Smooth muscle cell (in vitro differentiated cells): ENCODE data around the gene BSDC1. TPM values are rescaled to one million over a fixed set of nuclear protein-coding genes. Genes with fewer than 3 reads are reported as not detected.

ENCODE experiments used
- DNase-seq: peaks from one replicate; lab custom pipeline; 2025; ENCODE audit not compliant: unreplicated experiment; lab: John Stamatoyannopoulos, UW
- H2AFZ ChIP-seq: fragments of 200-600 bp; sonication (generic); 2 replicates; pipeline ENCODE4 v1.6.0; 2016; ENCODE audit warnings: antibody characterized with exemption, low read depth, mild to moderate bottlenecking
- H3F3A ChIP-seq: fragments of 200-600 bp; sonication (generic); 2 replicates; pipeline ENCODE4 v1.6.0; 2017; ENCODE audit warnings: antibody characterized with exemption, low read depth
- H3K27ac ChIP-seq: fragments of 200-600 bp; sonication (generic); 2 replicates; pipeline ENCODE4 v1.5.1; 2016; ENCODE audit warnings: low read depth, mild to moderate bottlenecking
- H3K27me3 ChIP-seq: fragments of 200-600 bp; sonication (generic); 2 replicates; pipeline ENCODE4 v1.6.1; 2016; ENCODE audit warnings: low read depth, mild to moderate bottlenecking
- H3K36me3 ChIP-seq: fragments of 200-600 bp; sonication (generic); 2 replicates; pipeline ENCODE4 v1.5.1; 2016; ENCODE audit warnings: low read depth
- H3K4me1 ChIP-seq: fragments of 200-600 bp; sonication (generic); 2 replicates; pipeline ENCODE4 v1.5.1; 2016; ENCODE audit warnings: low read depth
- H3K4me2 ChIP-seq: fragments of 200-600 bp; sonication (generic); 2 replicates; pipeline ENCODE4 v1.6.0; 2016; ENCODE audit warnings: mild to moderate bottlenecking
- H3K4me3 ChIP-seq: fragments of 200-600 bp; sonication (generic); 2 replicates; pipeline ENCODE4 v1.5.1; 2016; ENCODE audit warnings: mild to moderate bottlenecking
- H3K79me2 ChIP-seq: fragments of 200-600 bp; sonication (generic); 2 replicates; pipeline ENCODE4 v1.6.0; 2016; ENCODE audit warnings: low read depth, mild to moderate bottlenecking
- H3K9ac ChIP-seq: fragments of 200-600 bp; sonication (generic); 2 replicates; pipeline ENCODE4 v1.6.0; 2016; ENCODE audit warnings: low read depth
- H3K9me3 ChIP-seq: fragments of 200-600 bp; sonication (generic); replicated peaks from 2 replicates; pipeline ENCODE4 v1.5.1; 2016; ENCODE audit warnings: low read depth
- H4K20me1 ChIP-seq: fragments of 200-600 bp; sonication (generic); 2 replicates; pipeline ENCODE4 v1.6.0; 2016; ENCODE audit warnings: low read depth
- CTCF ChIP-seq: fragments of 200-600 bp; sonication (generic); IDR thresholded peaks from 2 replicates; pipeline ENCODE4 v1.5.1; 2017; ENCODE audit warnings: borderline replicate concordance, mild to moderate bottlenecking, antibody characterized with exemption; ENCODE audit not compliant: insufficient read depth, poor library complexity, severe bottlenecking
- WGBS: methylation state at CpG from one replicate; pipeline ENCODE4 v1.1.7; 2016; ENCODE audit warnings: low lambda C conversion rate; 5-methylcytosine and 5-hydroxymethylcytosine counted together
- polyA plus RNA-seq: library from polyadenylated mRNA; unstranded; fragments of >200 nt; fragmentation: Nextera tagmentation; extraction: Ambion mirVana; gene quantifications from 2 replicates; pipeline ENCODE4 v1.2.1, GENCODE V29; 2016
- total RNA-seq: library from RNA; depleted of rRNA; stranded (reverse); fragments of >200 nt; gene quantifications from 2 replicates; pipeline ENCODE4 v1.2.3, GENCODE V29; 2014

The BSDC1 gene
- total and polyA plus RNA-seq, 2 experiments from 2014 or later, result 45.4 to 57.3 TPM

- Histone ChIP-seq H3K9ac (no peak overlapping the region), H3K36me3 (no peaks in the 10 kb centered on the region), H2AFZ (no peak overlapping the region), H4K20me1 (peaks cover 54% of the 10 kb centered on the region), H3K4me1 (peaks cover 43% of the 10 kb centered on the region), H3K4me2 (peak overlapping the region; percentile 99), H3K27ac (peak overlapping the region; percentile 64), H3F3A (peaks cover 24% of the 10 kb centered on the region), H3K27me3 (no peaks in the 10 kb centered on the region), H3K79me2 (peaks cover 24% of the 10 kb centered on the region), H3K4me3 (peak overlapping the region; percentile 99), H3K9me3 (no peaks in the 10 kb centered on the region)
- 86% methylated on average over 3 of the region's 3 CpGs for WGBS
- no peak for TF ChIP-seq CTCF
- no peak for DNase-seq
Observed at GRCh38 chr1:32333251-32333963, 60.8 kb downstream of the BSDC1 start.

GRCh38 chr1:32332290-32333079, 61.8 kb downstream of the BSDC1 start:
- peaks cover 24% of the 10 kb centered on the region for H3K79me2 ChIP-seq
- H3K36me3 ChIP-seq, result no peaks in the 10 kb centered on the region
- H4K20me1 ChIP-seq, result peaks cover 54% of the 10 kb centered on the region
- peaks cover 33% of the 10 kb centered on the region for H3K4me1 ChIP-seq
- no peaks in the 10 kb centered on the region for H3K9me3 ChIP-seq
- TF ChIP-seq CTCF, result no peak
- peaks cover 24% of the 10 kb centered on the region for H3F3A ChIP-seq
- no peak overlapping the region for H2AFZ ChIP-seq
- 80% methylated on average over 3 of the region's 3 CpGs for WGBS
- H3K27me3 ChIP-seq, result no peaks in the 10 kb centered on the region
- H3K4me3 ChIP-seq, result no peak overlapping the region
- H3K4me2 ChIP-seq, result no peak overlapping the region
- H3K27ac ChIP-seq, result peak overlapping the region; percentile 64
- DNase-seq, result no peak
- no peak overlapping the region for H3K9ac ChIP-seq

GRCh38 chr1:32331549-32331948, 62.7 kb downstream of the BSDC1 start:
- Histone ChIP-seq H3K27ac (peak overlapping the region; percentile 64), H2AFZ (no peak overlapping the region), H3K27me3 (no peaks in the 10 kb centered on the region), H3K4me1 (peaks cover 24% of the 10 kb centered on the region), H3K4me2 (no peak overlapping the region), H3K36me3 (peaks cover 3% of the 10 kb centered on the region), H3K79me2 (peaks cover 24% of the 10 kb centered on the region), H3K9ac (no peak overlapping the region), H3K4me3 (no peak overlapping the region), H3F3A (peaks cover 24% of the 10 kb centered on the region), H4K20me1 (peaks cover 54% of the 10 kb centered on the region), H3K9me3 (no peaks in the 10 kb centered on the region)
- 96% methylated on average over 12 of the region's 12 CpGs for WGBS
- no peak for TF ChIP-seq CTCF
- DNase-seq, result no peak
